Suppressor macrophage treated with lipopolysaccharide for 1 hour (primary cell): ENCODE results near the gene SCYL2.

Experiments
- DNase-seq, 3 donors: peaks; one replicate each; pipeline ENCODE4 v3.0.0-alpha.2; 2020 to 2022

Gene SCYL2

DNA sequence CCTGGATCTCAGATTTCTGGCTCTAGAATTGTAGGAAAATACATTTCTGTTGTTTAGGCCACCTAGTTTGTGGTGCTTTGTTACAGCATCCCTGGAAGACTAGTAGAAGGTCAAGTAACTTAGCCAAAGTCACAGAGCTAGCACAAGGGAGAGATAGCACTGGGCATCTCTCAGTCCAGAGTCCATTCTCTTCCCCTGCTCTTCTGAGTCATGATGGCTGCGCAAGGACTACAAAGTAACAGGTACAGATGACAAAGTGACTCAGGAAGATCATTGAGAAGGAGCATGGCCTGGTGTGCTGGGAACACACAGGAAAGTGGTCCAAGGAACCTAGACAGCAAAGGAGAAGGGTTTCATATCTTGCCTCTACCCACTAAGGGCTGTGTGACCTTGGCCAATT, 109.2 kb downstream of the SCYL2 start:
- no peak for DNase-seq

GRCh38 chr12:100381379-100381778, 114.4 kb downstream of the SCYL2 start:
- no peak for DNase-seq

DNA sequence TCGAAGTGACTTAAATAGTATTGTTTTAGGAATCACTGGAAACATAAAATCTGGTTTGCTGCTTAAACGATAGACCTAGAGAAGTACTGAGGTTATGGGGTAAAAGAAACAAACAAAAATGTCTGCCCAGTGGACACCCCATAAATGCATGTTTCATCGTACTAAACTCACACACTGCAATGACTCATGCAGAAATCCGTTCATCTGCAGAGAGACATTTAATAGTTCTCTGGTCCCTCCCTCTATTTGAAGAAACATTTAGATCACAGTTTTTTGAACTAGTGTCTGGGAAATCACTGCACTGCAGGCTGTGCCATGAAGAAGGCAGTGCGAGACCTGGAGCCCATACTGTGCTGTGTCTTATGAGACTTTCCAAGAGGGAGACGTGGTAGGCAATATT, 115.4 kb downstream of the SCYL2 start:
- DNase-seq: no peak

DNA sequence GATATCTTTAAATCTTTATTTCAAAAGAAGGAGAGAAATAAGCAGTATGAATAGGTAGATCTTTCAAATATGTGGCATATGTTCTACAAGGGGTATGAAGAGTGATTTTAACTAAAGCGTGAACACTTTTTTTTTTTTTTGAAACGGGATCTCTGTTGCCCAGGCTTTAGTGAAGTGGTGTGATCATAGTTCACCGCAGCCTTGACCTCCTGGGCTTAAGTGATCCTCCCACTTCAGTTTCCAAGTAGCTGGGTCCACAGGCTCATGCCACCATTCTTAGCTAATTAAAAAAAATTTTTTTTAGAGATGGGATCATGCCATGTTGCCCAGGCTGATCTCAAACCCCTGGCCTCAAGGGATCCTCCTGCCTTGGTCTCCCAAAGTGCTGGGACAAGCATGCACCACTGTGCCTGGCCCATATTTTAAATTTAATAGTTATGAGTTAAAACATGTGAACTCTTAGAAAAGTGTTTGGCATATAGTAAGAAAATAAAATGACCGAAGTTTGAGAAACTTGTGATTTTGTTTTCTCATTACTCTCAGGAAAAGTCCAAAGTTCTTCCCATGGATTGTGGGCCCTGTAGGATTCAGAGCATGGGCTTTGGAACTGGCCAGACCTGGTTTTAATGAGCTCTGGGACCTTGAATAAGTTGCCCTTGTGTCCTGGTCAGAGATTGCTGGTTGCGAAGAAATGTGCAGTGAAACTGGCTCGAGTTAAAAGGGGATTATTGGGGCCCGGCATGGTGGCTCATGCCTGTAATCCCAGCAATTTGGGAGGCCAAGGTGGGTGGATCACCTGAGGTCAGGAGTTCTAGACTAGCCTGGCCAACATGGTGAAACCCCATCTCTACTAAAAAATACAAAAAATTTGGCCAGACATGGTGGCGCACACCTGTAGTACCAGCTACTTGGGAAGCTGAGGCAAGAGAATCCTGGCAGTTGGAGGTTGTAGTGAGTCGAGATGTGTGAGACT, 116.9 kb downstream of the SCYL2 start:
- DNase-seq: no peak

DNA sequence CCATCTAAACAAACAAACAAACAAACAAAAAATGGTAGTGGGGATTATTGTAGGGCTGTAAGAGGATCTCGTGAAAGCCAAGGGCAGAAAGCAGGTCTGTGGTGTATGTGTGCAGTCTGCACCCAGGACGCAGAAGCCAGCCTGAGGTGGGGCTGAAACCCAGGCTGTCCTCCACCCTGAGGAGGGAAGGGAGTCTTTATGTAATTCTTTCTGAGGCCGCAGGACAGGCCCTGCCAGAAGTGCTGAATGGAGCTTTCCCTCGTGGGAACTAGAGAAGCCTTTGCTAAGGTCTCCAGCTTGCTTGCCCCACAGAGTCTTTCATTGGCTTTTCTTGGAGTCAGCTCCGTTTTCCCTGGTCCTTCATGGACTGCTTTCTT, 117.6 kb downstream of the SCYL2 start:
- no peak for DNase-seq

DNA sequence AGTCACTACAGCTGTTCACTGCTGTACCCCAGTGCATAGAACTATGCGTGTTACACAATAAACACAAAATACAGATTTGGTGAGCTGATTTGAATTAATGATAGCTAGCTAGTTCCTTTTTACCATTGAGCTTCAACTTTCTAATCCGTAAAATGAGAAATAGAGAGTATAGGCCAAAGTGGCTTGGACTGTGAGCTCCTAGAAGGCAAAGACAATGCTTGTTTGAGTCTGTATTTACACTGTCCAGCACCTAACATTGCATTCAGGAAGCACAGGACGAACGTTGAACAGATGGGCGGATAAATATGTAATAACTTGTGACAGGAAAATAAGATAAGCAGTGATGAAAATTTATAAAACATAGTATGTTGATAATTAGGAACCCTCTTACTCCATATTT, 121.4 kb downstream of the SCYL2 start:
- no peak for DNase-seq
